Fibroblast of skin of right quadriceps (primary cell): ENCODE data around the gene LARP1B.
"Not testable (repeated sequence)": the region's sequence is repeated elsewhere in the genome, so short reads cannot be mapped to it uniquely, and the experiment has no call there.

Experiments used
- DNase-seq: peaks from one replicate; pipeline ENCODE4 v3.0.0-alpha.2; 2013

LARP1B gene

DNA sequence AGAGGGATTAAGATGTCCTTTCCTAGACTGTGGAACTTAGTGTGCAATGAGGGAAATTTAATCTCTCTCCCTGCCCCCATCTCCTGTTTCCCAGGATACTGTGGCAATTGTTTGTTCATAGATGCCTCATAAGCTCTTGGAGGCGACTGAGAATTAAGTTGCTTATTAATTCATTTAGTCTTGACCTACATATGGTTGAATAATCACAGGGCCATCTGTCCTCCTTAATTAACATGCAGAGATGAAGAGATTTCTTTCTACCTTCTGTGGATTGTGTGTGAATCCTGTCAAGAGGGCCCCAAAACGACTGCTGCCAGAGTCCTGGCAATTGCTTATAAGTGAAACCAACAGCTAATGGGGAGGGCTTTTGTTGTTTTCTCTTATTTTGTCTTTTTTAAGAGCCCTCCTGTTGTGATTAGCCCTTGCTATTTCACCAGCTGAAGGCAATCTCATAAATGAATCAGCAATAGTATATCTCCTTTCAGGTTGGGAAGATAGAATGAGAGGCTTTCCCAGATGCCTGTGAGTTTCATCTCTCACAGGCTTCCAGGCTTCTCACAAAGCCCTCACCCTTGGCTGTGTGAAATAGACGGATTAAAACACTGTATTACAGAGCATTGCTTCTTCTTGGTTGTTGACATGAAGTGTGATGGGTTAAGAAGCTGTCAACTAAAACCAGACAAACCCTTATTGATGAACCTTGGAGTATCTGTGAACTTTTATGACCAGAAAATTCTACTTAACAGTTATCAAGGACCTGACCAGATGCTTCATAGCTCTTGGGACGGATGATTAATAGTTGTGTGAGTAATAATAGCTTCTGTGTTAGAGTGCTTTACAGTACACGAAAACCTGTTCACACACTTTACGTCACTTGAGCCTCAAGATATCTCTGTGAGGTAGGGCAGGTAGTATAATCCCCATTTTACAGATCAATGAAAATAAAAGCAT, 168.0 kb downstream of the LARP1B start:
- DNase-seq: peak; percentile 47

DNA sequence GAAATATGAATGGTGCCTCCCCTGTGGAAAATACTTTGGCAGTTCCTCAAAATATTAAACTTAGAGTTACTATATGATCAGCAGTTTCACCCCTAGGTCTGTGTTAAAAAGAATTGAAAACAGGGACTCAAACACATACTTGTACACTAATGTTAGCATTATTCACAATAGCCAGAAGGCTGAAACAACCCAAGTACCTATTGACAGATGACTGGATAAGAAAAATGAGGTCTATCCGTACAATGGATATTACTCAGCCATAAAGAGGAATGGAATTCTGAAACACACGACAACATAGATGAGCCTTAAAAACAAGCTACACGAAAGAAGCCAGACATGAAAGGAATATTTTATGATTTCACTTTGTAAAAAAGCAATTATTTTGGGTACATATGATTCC, 171.6 kb downstream of the LARP1B start:
- DNase-seq: no peak

DNA sequence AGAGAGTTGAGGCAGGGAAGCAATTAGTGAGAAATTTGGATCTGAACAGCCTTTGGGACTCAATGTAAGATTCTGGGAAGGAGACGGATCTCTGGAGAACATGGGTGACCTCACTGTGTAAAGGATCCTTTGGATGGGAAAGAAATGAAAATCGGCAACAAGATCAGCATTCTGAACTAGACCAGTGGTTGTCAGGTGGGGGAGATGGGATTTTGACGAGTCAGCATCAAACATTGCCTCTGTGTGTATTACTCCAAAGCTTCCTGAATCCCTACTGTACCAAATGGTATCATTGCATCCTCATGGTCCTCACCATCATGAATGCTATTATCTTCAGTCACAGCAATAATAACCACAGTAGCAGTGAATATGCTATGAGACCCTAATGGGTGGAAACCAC, 173.7 kb downstream of the LARP1B start:
- DNase-seq: no peak

DNA sequence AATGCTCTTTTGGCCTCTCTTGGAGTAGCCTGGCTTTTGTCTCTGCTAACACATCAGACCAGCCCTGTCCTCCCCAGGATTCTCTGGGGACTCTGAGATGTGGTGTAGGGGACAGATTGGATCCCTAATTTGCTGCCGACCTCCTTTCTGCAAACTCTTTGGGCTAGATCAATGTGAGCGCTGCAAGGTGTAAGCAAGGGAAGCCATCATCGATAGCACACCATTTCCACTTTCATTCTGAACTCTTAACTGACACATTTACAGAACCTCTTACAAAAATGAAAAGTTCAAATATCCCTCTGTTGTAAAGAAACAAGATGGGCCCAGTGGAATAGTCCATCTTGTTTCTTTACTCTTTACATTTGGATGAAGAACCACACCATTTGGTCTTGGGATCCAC, 179.9 kb downstream of the LARP1B start:
- DNase-seq: no peak

DNA sequence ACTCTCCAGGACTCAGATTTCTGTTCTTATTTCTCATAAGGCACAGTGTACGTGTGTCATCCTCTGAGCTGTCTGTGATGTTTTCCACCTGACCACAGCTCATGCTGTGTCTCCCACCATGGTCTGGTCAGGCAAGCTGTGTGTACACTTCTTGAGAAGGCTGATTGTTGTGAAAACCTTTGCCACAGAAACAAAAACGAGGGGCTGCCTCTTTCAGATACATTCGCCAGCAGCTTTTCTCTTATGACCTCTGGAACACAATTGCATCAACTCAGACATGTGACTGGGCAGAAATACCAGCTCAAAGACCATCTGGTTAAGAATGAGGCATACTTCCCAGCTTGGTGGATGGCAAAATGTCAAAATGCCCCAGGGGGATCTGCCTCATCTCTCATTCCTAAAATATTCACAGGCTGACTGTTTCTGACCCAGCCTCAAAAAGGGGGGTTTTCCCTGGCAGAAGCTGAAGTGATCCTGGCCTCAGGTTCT, 180.4 kb downstream of the LARP1B start:
- peak; percentile 98 for DNase-seq

DNA sequence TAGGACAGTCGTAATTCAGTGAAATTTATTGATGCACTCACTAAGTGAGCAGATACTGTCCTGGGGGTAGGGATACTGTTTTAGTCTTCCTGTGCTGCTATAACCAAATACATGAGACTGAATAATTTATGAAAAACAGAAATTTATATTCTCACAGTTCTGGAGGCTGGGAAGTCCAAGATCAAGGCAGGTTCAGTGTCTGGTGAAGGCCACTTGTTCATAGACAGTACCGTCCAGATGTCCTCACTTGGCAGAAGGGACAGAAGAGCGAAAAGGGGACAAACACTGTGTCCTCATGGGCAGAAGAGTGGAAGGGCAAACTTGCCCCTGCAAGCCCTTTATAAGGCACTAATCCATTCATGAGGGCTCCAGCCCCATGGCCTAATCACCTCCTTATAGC, 180.9 kb downstream of the LARP1B start:
- DNase-seq: no peak

DNA sequence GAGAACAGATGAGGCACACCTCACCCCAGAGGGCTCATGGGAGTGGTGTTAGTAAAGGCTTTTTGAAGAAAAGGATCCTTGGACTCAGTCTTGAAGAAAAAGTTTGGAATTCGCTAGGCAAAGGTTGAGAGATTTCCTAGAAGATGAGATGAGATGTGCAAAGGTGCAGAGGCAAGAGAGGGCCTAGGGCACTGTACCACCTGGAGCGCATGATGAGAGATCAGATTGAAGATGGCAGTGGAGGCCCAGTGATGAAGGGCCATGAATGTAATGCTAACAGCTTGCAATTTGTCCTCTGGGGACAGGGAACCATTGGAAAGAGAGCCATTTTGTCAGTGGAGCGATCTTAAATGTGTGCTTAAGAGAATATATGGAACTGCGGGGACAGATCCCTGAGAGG, 181.5 kb downstream of the LARP1B start:
- DNase-seq: no peak

DNA sequence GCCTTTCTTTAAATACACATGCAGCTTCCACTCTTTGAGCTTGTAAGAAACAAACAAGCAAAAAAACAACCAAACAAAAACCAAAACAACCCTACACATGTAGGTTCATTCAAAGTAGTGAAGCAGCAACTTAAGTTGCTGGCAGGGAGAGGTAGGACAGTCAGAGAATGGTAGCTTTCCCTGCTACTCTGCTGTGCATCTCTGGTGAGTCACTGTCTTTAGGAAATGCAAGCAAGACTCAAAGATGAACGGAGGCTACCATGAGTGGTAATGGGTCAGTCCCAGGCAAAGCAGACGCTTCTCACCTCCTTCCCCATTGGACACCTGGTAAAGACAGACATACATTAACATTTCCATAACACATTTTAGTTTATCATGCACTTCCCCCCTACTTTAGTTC, 183.3 kb downstream of the LARP1B start:
- DNase-seq: peak; percentile 25

DNA sequence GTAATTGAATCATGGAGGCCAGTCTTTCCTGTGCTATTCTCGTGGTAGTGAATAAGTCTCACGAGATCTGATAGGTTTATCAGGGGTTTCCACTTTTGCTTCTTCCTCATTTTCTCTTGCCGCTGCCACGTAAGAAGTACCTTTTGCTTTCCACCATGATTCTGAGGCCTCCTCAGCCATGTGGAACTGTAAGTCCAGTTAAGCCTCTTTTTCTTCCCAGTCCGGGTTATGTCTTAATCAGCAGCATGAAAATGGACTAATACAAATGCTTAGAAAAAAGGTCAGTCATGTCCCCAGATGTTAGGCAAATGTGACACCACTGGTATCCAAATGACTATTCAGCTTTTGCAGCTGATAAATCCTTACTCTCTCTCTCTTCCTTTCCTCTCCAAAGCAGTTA, 184.3 kb downstream of the LARP1B start:
- not testable (repeated sequence) for DNase-seq

DNA sequence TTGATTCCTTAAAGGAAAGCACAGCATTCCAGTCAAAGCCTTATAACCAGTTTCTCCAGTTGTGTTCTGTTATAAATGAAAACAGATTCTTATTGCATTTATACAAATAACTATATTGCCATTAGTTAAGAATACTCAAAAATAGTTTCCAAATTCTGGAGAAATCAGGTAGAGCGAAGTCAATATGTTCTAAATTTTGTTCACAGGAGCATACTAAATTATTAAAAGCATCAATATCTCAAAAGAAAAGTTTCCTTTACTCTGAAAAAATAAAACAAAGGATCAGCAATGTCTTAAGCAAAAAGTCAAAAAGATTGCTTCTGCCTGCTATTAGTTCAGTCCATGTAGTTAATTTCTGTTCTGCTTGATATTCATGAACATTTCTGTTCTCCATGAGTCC, 186.8 kb downstream of the LARP1B start:
- no peak for DNase-seq

DNA sequence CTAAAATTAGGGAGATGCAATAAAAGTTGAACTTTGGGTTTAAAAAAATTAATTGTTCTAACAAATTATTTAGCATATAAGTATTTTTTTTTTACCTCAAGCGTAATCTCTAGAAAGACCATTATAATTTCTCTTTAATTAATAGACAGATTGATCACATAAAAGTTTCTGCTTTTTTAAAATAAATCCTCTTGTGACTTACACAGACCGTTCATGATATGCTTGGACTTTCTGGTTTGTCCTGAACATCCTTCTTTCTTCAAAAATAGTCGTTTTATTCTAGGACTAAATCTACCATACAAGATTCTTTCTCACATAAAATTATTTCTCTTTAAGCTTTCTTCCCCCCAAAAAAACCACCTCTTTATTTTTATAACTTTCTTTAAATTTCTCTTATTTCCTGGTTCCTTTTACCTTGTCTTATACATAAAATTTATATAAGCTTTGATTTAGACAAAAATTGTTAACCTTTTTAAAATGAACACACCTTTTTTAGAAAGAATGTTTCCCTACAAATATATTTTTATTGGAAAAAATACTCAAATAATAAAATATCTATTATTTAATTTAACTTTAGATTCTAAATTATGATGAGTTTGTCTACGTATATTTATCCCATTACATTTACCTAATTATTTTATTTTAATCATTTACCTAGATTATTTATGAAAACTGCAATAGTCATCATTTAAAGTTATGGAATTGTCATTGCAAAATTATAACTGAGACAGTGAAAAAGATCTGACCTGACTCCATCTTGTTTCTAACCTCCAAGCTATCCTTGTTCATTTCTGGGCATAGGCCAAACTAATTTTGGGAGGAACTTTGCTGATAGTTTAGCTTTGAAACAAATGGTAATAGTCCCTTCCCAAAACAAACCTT, 188.9 kb downstream of the LARP1B start:
- peak; percentile 26 for DNase-seq

DNA sequence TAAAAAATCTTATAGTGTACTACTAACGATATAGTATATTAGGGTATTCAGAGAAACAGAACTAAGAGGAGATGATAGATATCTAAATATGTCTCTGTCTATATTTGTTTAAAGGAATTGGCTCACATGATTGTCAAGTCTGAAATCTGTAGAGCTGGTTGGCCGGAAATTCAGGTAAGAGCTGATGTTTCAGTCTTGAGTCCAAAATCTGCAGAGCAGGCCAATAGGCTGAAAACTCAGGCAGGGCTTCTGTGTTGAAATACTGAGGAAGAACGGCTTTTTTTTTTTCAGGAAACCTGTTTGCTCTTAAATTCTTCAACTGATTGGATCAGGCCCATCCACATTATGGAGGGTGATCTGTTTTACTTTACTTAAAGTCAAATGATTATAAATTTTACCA, 194.8 kb downstream of the LARP1B start:
- DNase-seq: no peak

DNA sequence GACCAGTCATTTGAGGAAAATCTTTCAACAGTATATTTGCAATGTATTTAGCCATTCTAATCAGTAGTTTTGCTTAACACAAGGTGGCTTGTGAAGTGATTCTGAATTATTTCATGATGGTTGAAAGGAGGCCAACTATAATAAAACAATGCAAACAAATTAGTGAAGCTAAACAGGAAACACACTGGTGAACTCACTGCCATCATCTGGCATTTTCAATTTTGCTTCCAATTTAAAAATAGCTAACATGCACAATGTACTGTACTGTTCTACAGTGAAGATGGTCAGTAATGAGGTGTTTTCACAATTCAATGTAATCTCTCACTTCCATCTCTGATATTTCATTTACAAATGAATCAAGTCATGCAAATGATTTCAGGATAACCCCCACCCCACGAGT, 195.4 kb downstream of the LARP1B start:
- DNase-seq: no peak

DNA sequence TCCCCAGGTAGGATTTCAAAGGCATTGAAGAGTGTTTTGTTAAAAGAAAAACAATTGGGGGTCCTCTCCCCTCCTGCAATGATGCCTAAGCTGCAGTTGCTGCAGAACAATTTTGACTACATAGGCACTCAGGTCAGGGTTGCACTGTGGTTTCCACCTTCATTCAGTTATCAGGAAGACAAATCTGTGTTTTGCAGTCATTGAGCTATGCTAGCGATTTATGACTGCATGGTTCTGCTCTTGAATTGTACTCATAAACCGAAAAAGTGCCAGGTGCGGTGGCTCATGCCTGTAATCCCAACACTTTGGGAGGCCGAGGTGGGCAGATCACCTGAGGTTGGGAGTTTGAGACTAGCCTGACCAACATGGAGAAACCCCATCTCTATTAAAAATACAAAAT, 197.1 kb downstream of the LARP1B start:
- DNase-seq: not testable (repeated sequence)

DNA sequence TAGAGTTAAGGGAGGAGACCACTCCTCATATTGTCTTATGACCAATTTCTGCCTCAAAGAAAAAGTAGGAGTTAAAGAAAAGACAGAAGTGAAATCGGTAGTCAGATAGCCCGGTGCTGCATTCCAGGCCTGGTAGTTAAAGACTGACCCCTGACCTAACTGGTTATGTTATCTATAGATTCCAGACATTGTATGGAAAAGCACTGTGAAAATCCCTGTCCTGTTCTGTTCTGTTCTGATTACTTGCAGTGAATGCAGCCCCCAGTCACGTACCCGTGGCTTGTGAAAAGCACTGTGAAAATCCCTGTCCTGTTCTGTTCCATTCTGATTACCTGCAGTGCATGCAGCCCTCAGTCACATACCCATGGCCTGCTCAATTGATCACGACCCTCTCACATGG, 198.8 kb downstream of the LARP1B start:
- DNase-seq: not testable (repeated sequence)
